Transverse colon (tissue), 4 donors: ENCODE results near the gene EML1.

Experiments
- EP300 ChIP-seq: sonication (generic); formaldehyde crosslinking; IDR thresholded peaks from one replicate; pipeline ENCODE4 v1.6.1; 2017; ENCODE audit warnings: antibody characterized with exemption, low read depth
- POLR2AphosphoS5 ChIP-seq, 3 donors: sonication (generic); formaldehyde crosslinking; IDR thresholded peaks; one replicate each; pipeline ENCODE4 v1.6.1; 2016; ENCODE audit warnings: antibody characterized with exemption in 3 of 3
- TF ChIP-seq, protein P1 (sequence below), 5 experiments: fragments of 200-600 bp in 3 of 5; fragments of 450-650 bp in 2 of 5; sonication (generic) in 3 of 5; IDR thresholded peaks; 1 replicate in 2 of 5; 2 replicates in 3 of 5; pipeline ENCODE4 v1.5.1; 2016 to 2017; ENCODE audit warnings: antibody characterized with exemption in 5 of 5, inconsistent platforms in 3 of 5, mild to moderate bottlenecking in 2 of 5, moderate library complexity in 1 of 5

DNA sequence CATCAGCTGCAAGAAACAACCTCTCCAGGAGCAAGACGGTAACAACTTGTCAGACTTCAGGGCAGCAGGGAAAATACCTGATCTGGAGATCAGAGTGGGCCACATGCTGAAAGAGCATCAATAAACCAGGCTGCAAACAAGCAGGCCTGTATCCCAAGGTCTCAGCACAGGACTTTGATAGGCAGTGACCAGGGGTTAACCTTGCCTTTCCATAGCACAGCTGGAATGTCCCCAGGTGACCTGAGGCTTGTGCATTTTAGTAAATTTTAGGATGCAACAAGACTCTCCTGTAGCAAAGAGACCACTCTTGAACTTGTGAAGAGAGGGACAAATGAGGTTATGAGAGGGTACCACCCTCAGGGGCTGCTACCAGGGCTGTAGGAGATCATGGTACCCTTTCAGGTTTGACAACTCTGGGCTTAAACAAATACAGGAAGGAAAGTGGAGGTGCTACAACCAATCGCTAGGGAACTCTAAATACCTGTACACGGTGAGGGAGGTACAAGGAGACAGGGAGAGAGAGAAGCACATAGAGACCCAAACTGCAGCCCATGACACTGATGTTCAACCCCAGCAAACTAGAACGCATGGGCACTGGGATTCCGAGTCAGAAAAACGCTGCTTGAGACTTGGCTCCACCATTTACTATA is 176.6 kb downstream of the EML1 start:
- TF ChIP-seq EP300 (no peak), POLR2AphosphoS5 (IDR thresholded peaks at IDR 0.05) (no peak)
- TF ChIP-seq, protein P1, sequence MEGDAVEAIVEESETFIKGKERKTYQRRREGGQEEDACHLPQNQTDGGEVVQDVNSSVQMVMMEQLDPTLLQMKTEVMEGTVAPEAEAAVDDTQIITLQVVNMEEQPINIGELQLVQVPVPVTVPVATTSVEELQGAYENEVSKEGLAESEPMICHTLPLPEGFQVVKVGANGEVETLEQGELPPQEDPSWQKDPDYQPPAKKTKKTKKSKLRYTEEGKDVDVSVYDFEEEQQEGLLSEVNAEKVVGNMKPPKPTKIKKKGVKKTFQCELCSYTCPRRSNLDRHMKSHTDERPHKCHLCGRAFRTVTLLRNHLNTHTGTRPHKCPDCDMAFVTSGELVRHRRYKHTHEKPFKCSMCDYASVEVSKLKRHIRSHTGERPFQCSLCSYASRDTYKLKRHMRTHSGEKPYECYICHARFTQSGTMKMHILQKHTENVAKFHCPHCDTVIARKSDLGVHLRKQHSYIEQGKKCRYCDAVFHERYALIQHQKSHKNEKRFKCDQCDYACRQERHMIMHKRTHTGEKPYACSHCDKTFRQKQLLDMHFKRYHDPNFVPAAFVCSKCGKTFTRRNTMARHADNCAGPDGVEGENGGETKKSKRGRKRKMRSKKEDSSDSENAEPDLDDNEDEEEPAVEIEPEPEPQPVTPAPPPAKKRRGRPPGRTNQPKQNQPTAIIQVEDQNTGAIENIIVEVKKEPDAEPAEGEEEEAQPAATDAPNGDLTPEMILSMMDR (IDR thresholded peaks at IDR 0.05): no peak
